ENCODE measurements around the gene GABRG3. TPM values are rescaled to one million over a fixed set of nuclear protein-coding genes. Genes with fewer than 3 reads are reported as not detected.

Gene GABRG3
- polyA plus RNA-seq, 1 donor (not counting 4 experiments of a cell fraction or from before 2014, with no cell fraction given), result not detected

DNA sequence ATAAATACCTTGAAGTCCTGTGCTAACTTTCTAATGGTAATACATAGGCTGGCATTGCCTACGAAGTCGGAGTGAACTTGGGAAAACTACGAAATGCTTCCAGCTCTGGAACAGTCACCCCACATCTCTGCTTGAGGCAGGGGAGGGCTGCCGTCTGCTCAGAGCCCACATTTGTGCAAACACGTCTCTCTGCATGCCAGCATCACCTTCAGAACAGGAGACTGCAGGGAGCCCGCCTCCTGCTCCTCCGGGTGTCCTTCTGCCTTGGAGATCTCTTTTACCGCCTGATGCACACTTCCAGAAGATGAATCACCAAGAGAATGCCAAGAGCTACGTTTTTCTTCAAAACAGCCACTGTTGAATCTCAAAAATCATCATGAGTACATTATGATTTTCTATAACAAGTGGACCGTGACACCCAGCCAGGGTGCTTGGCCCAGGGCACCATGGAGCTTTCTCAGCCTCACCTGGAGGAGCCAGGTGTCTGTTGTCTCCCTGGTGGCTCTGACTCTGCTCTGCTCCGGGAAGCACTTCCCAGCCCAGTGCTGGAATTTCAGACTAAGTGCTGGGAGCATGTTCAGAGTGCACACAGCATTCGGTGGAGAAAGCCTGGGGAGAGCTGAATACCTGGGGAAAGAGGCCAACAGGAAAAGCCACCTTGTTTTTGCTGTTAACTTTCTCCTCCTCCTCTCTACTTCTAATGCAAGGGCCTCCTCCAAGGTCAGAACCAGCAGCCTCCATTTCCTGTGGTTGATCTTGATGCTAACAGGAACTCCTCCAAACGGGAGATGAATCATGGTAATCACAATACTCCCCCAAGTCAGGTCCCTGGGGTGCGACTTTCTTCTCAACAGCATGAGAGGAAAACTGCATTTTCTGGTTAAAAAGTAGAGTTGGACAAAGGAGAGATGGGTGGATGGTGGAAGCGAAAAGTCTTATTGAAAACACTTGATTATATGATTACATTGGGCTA is 467.7 kb downstream of the GABRG3 start:
- no peak overlapping the region for H3K9ac ChIP-seq (ENCODE audit: control insufficient read depth, extremely low read depth, insufficient read depth, low read length)
- no peaks in the 10 kb centered on the region for H3K9me3 ChIP-seq (ENCODE audit: control insufficient read depth, low read depth, low read length)
- H3K4me1 ChIP-seq (ENCODE audit: control insufficient read depth, extremely low read depth, insufficient read depth, low read length), result no peaks in the 10 kb centered on the region
- H3K36me3 ChIP-seq (ENCODE audit: control insufficient read depth in 2 of 2, extremely low read depth in 1 of 2, insufficient read depth in 2 of 2, low read length in 2 of 2), result no peaks in the 10 kb centered on the region
- H3K79me2 ChIP-seq (ENCODE audit: control insufficient read depth, insufficient read depth, low read length), result no peaks in the 10 kb centered on the region
- H4K20me1 ChIP-seq (ENCODE audit: control insufficient read depth, extremely low read depth, insufficient read depth, low read length), result no peaks in the 10 kb centered on the region
- FAIRE-seq (no peak), DNase-seq (ENCODE audit: low read depth, low spot score) (no peak)
- no peak overlapping the region for H3K27ac ChIP-seq (ENCODE audit: control insufficient read depth, insufficient read depth, low read length)
- TF ChIP-seq EZH2 (IDR thresholded peaks at IDR 0.05; ENCODE audit: low read length), result no peak
- dilution Hi-C loops (cut with MboI; ENCODE audit: extremely low pct_ligation_motif_present, low sequenced_read_pairs), result no loop called here
- H3K27me3 ChIP-seq (ENCODE audit: control insufficient read depth, extremely low read depth, insufficient read depth, low read length), result no peaks in the 10 kb centered on the region
- no peak overlapping the region for H3K4me3 ChIP-seq (ENCODE audit: control insufficient read depth in 2 of 3, extremely low read depth in 1 of 3, insufficient read depth in 2 of 3, low read depth in 1 of 3, low read length in 3 of 3)
- H3K9me1 ChIP-seq (ENCODE audit: control insufficient read depth, extremely low read depth, insufficient read depth, low read length), result no peaks in the 10 kb centered on the region
- no peak overlapping the region for H3K4me2 ChIP-seq (ENCODE audit: control insufficient read depth, extremely low read depth, insufficient read depth, low read depth, low read length)
- no peak overlapping the region for H2AFZ ChIP-seq (ENCODE audit: control insufficient read depth, low read length)

DNA sequence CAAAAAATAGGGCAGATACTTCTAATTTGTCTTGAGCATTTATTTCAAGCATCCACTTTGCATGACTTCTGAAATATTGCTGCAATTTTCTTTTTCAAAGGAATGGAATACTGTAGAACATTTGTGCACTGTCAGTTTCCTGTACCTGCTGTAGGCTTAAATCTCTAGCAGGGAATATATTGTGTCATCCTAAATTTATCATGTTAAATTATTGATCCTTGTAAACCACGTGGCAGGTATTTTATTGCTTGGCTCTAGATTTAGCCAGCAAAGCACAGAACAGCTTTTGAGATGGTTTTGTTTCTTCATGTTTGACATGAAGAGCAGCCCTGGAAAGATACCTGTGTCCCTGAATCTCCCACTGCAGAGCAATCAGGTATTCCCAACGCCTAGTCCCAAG is 470.1 kb downstream of the GABRG3 start:
- dilution Hi-C loops (cut with MboI; ENCODE audit: extremely low pct_ligation_motif_present, low sequenced_read_pairs), result no loop called here
- H3K79me2 ChIP-seq (ENCODE audit: control insufficient read depth, insufficient read depth, low read length), result no peaks in the 10 kb centered on the region
- FAIRE-seq, result no peak

More for the DNA sequence above, 470.1 kb downstream of the GABRG3 start:
- Histone ChIP-seq H4K20me1 (ENCODE audit: control insufficient read depth, extremely low read depth, insufficient read depth, low read length) (no peaks in the 10 kb centered on the region), H3K9me1 (ENCODE audit: control insufficient read depth, extremely low read depth, insufficient read depth, low read length) (no peaks in the 10 kb centered on the region), H3K27me3 (ENCODE audit: control insufficient read depth, extremely low read depth, insufficient read depth, low read length) (no peaks in the 10 kb centered on the region), H3K27ac (ENCODE audit: control insufficient read depth, insufficient read depth, low read length) (no peak overlapping the region), H3K4me3 (ENCODE audit: control insufficient read depth in 2 of 3, extremely low read depth in 1 of 3, insufficient read depth in 2 of 3, low read depth in 1 of 3, low read length in 3 of 3) (no peak overlapping the region), H3K36me3 (ENCODE audit: control insufficient read depth in 2 of 2, extremely low read depth in 1 of 2, insufficient read depth in 2 of 2, low read length in 2 of 2) (no peaks in the 10 kb centered on the region), H3K9ac (ENCODE audit: control insufficient read depth, extremely low read depth, insufficient read depth, low read length) (no peak overlapping the region), H3K9me3 (ENCODE audit: control insufficient read depth, low read depth, low read length) (no peaks in the 10 kb centered on the region), H2AFZ (ENCODE audit: control insufficient read depth, low read length) (no peak overlapping the region), H3K4me2 (ENCODE audit: control insufficient read depth, extremely low read depth, insufficient read depth, low read depth, low read length) (no peak overlapping the region), H3K4me1 (ENCODE audit: control insufficient read depth, extremely low read depth, insufficient read depth, low read length) (no peaks in the 10 kb centered on the region)
- TF ChIP-seq, protein P1, sequence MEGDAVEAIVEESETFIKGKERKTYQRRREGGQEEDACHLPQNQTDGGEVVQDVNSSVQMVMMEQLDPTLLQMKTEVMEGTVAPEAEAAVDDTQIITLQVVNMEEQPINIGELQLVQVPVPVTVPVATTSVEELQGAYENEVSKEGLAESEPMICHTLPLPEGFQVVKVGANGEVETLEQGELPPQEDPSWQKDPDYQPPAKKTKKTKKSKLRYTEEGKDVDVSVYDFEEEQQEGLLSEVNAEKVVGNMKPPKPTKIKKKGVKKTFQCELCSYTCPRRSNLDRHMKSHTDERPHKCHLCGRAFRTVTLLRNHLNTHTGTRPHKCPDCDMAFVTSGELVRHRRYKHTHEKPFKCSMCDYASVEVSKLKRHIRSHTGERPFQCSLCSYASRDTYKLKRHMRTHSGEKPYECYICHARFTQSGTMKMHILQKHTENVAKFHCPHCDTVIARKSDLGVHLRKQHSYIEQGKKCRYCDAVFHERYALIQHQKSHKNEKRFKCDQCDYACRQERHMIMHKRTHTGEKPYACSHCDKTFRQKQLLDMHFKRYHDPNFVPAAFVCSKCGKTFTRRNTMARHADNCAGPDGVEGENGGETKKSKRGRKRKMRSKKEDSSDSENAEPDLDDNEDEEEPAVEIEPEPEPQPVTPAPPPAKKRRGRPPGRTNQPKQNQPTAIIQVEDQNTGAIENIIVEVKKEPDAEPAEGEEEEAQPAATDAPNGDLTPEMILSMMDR (optimal IDR thresholded peaks at IDR 0.05 in 1 of 3, IDR thresholded peaks at IDR 0.05 in 1 of 3, conservative IDR thresholded peaks at IDR 0.05 in 1 of 3; ENCODE audit: extremely low read depth in 1 of 3, insufficient read depth in 2 of 3, low read length in 3 of 3), result no peak
- no peak for TF ChIP-seq EZH2 (IDR thresholded peaks at IDR 0.05; ENCODE audit: low read length)
- no peak for DNase-seq (ENCODE audit: low read depth, low spot score)
